SK-N-MC (cell line): ENCODE results near the gene ADARB1.

Experiments
- EZH2 ChIP-seq: fragments of 200-600 bp; sonication (generic); IDR thresholded peaks from one replicate; pipeline ENCODE4 v1.6.1; 2017; ENCODE audit warnings: antibody characterized with exemption
- POLR2AphosphoS5 ChIP-seq: IDR thresholded peaks from 2 replicates; pipeline ENCODE4 v1.6.1; 2012; ENCODE audit warnings: mild to moderate bottlenecking, low read depth, low read length, borderline replicate concordance

DNA sequence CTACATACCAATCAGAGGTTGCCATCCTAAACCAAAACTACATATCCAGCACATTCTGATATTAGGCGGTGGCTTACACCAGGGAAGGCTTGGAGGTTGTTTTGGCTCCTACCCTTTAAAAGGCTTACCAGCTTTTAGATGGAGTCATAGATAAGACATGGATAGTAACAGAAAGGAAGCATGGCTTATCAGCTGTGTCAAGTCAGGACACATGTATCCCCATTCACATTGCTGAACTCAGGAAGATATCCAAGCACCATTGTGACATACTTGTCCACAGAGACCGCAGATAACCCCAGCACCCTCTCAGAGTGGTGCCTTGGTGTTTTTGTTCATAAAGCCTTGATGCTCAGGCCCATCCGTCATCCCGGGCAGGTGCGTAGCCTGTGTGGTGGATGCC is 39.7 kb downstream of the ADARB1 start:
- TF ChIP-seq EZH2 (no peak), POLR2AphosphoS5 (no peak)
